AG04450 (cell line): ENCODE data around the gene ACTBL2. TPM values are rescaled to one million over a fixed set of nuclear protein-coding genes. Genes with fewer than 3 reads are reported as not detected.
A peak's percentile ranks its signal among the peaks of the same experiment; 100 is the strongest.

Experiments
- CTCF ChIA-PET: fragments of 300-600, 350-600 bp; formaldehyde crosslinking; extraction: SDS; loops from one replicate; lab custom pipeline; 2022; ENCODE audit warnings: antibody characterized with exemption, inconsistent platforms; lab: Charles Lee
- POLR2A ChIA-PET: fragments of 350-600 bp; formaldehyde crosslinking; extraction: SDS; loops from one replicate; lab custom pipeline; 2021; ENCODE audit warnings: antibody characterized with exemption, inconsistent platforms; lab: Yijun Ruan, JAX
- DNase-seq: peaks from one replicate; pipeline ENCODE4 v3.0.0-alpha.2; 2011; ENCODE audit warnings: low read depth, low spot score
- H3K27ac ChIP-seq: one replicate; pipeline ENCODE4 v1.5.1; 2012; ENCODE audit warnings: low read depth, low read length, control low read depth
- H3K27me3 ChIP-seq: one replicate; pipeline ENCODE4 v1.6.0; 2012; ENCODE audit warnings: low read length; ENCODE audit not compliant: control insufficient read depth, insufficient read depth
- H3K4me3 ChIP-seq: 2 replicates; pipeline ENCODE4 v1.5.1; 2011; ENCODE audit warnings: mild to moderate bottlenecking, low read depth, low read length, control low read depth
- H3K9me3 ChIP-seq: 2 replicates; pipeline ENCODE4 v1.5.1; 2012; ENCODE audit warnings: low read length; ENCODE audit not compliant: control insufficient read depth, insufficient read depth
- polyA plus RNA-seq: library from polyadenylated mRNA; depleted of rRNA; stranded (reverse); fragments of >200 nt; gene quantifications from 2 replicates; pipeline ENCODE4 v1.2.3, GENCODE V29; 2011
- TF ChIP-seq, protein P1 (sequence below): IDR thresholded peaks from 2 replicates; pipeline ENCODE4 v1.5.1; 2011; ENCODE audit warnings: low read depth, low read length, control low read depth, inconsistent platforms

Gene ACTBL2
- polyA plus RNA-seq, 1 experiment = 0.45 TPM

- Histone ChIP-seq H3K27ac (no peak overlapping the region), H3K27me3 (no peaks in the 10 kb centered on the region), H3K4me3 (no peak overlapping the region), H3K9me3 (no peaks in the 10 kb centered on the region)
- no peak for DNase-seq
- POLR2A ChIA-PET = interaction anchor here (0.7 kb wide), 1 partner anchor 488 kb away, joined by 3 read pairs; no protein-coding TSS in a partner anchor
- CTCF ChIA-PET = no interaction called here
- TF ChIP-seq, protein P1, sequence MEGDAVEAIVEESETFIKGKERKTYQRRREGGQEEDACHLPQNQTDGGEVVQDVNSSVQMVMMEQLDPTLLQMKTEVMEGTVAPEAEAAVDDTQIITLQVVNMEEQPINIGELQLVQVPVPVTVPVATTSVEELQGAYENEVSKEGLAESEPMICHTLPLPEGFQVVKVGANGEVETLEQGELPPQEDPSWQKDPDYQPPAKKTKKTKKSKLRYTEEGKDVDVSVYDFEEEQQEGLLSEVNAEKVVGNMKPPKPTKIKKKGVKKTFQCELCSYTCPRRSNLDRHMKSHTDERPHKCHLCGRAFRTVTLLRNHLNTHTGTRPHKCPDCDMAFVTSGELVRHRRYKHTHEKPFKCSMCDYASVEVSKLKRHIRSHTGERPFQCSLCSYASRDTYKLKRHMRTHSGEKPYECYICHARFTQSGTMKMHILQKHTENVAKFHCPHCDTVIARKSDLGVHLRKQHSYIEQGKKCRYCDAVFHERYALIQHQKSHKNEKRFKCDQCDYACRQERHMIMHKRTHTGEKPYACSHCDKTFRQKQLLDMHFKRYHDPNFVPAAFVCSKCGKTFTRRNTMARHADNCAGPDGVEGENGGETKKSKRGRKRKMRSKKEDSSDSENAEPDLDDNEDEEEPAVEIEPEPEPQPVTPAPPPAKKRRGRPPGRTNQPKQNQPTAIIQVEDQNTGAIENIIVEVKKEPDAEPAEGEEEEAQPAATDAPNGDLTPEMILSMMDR = no peak
These were observed 35.6 kb downstream of the ACTBL2 start for GRCh38 chr5:57446966-57447365.

- no peak overlapping the region for H3K27ac ChIP-seq
- POLR2A ChIA-PET = no interaction called here
- CTCF ChIA-PET = no interaction called here
- H3K27me3 ChIP-seq = no peaks in the 10 kb centered on the region
- TF ChIP-seq, protein P1 = no peak
- DNase-seq = no peak
- no peak overlapping the region for H3K4me3 ChIP-seq
- H3K9me3 ChIP-seq = no peaks in the 10 kb centered on the region
These were observed 36.9 kb downstream of the ACTBL2 start for GRCh38 chr5:57445705-57446037.

DNA sequence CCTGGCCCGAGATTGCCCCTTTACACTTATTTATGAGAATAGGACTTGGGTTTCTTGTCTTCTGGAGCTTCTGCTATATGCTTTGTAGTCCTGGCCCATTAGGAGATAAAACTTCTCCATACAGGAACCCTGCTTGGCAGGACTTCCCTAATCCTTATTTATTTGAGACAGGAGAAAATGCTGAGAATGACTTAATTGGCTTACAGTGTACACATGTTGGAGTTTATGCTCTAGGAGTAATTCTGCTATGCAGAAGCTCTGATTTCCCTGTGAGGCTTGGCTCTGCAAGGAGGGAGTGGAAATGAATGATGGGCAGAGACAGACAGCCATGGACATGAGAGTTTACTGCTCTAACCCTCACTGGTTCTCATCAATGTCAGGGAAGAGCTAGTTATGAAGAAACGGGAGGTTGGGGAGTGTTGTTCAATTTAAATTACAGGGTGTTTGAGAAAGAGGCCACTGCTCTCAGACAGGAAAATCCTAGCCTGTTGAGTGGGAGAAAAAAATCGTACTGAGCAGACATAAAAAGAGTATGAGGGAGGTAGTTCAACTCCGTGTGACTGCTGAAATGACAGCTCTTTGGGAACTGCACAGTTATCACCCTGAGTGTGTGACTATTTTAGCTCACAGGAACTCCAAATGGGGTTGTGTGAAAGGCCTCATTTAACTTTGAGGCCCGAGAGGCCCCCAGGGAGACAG lies 37.5 kb downstream of the ACTBL2 start:
- no peaks in the 10 kb centered on the region for H3K9me3 ChIP-seq
- no peak for DNase-seq
- H3K4me3 ChIP-seq = no peak overlapping the region
- H3K27me3 ChIP-seq = no peaks in the 10 kb centered on the region
- CTCF ChIA-PET = no interaction called here
- no peak overlapping the region for H3K27ac ChIP-seq
- POLR2A ChIA-PET = no interaction called here
- TF ChIP-seq, protein P1 = no peak

- H3K27me3 ChIP-seq = no peaks in the 10 kb centered on the region
- DNase-seq = peak; percentile 84
- no peaks in the 10 kb centered on the region for H3K9me3 ChIP-seq
- TF ChIP-seq, protein P1 = no peak
- ChIA-PET CTCF (no interaction called here), POLR2A (interaction anchor here (0.6 to 2.2 kb wide), 9 partner anchors 9 to 1018 kb away, joined by 3 to 17 read pairs (median 5); partner anchors contain the start of gene PLK2)
- H3K4me3 ChIP-seq = no peak overlapping the region
- H3K27ac ChIP-seq = peak overlapping the region; percentile 97
These were observed 40.4 kb downstream of the ACTBL2 start for GRCh38 chr5:57442080-57442839.

DNA sequence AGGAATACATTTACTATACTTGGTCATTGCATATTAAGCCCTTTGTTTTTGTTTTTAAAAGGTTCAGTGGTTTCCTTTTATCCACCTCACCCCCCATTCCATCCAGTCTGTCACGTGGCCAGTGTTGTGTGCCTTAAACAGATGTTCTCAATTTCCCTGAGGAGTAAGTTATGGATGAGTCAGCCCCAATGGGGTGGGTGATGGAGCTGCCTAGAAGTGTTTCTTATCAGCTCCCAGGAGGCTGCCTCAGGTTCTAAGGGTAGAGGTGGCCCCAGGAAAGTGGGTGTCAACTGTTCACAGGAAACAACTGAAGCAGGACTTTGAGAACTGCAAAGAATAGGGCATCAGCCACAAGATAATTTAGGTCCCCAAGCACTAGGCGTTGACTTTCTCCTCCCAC lies 41.1 kb downstream of the ACTBL2 start:
- H3K4me3 ChIP-seq = no peak overlapping the region
- peak overlapping the region; percentile 97 for H3K27ac ChIP-seq
- TF ChIP-seq, protein P1 = no peak
- CTCF ChIA-PET = no interaction called here
- POLR2A ChIA-PET = interaction anchor here (0.7 to 2.2 kb wide), 7 partner anchors 10 to 1019 kb away, joined by 3 to 17 read pairs (median 7); partner anchors contain the start of gene PLK2
- peak; percentile 96 for DNase-seq
- no peaks in the 10 kb centered on the region for H3K27me3 ChIP-seq
- no peaks in the 10 kb centered on the region for H3K9me3 ChIP-seq
